DOHH2 (cell line): ENCODE results near the gene FLT3.

ENCODE experiments used
- H3F3A ChIP-seq: fragments of 200-600 bp; sonication (generic), shearing (Covaris generic); 2 replicates; pipeline ENCODE4 v1.6.0; 2016; ENCODE audit warnings: antibody characterized with exemption, mild to moderate bottlenecking; ENCODE audit not compliant: control insufficient read depth, insufficient read depth
- H3K27ac ChIP-seq: fragments of 200-600 bp; sonication (generic); 2 replicates; pipeline ENCODE4 v1.5.1; 2014; ENCODE audit warnings: low read depth, mild to moderate bottlenecking, low read length, moderate library complexity
- H3K27me3 ChIP-seq: fragments of 200-600 bp; sonication (generic); 2 replicates; pipeline ENCODE4 v1.6.1; 2014; ENCODE audit warnings: mild to moderate bottlenecking, low read length, mixed read lengths; ENCODE audit not compliant: control insufficient read depth
- H3K36me3 ChIP-seq: fragments of 200-600 bp; sonication (generic); 2 replicates; pipeline ENCODE4 v1.6.1; 2014; ENCODE audit warnings: mild to moderate bottlenecking, low read length, moderate library complexity, mixed read lengths; ENCODE audit not compliant: control insufficient read depth
- H3K4me1 ChIP-seq: fragments of 200-600 bp; sonication (generic); 2 replicates; pipeline ENCODE4 v1.6.1; 2014; ENCODE audit warnings: mild to moderate bottlenecking, low read length, mixed read lengths; ENCODE audit not compliant: control insufficient read depth
- H3K4me2 ChIP-seq: fragments of 200-600 bp; sonication (generic); 2 replicates; pipeline ENCODE4 v1.6.0; 2014; ENCODE audit warnings: mild to moderate bottlenecking, low read length, moderate library complexity
- H3K4me3 ChIP-seq: fragments of 200-600 bp; sonication (generic); 2 replicates; pipeline ENCODE4 v1.5.1; 2014; ENCODE audit warnings: mild to moderate bottlenecking, low read length, mixed read lengths
- H3K79me2 ChIP-seq: fragments of 200-600 bp; sonication (generic); 2 replicates; pipeline ENCODE4 v1.6.1; 2014; ENCODE audit warnings: mild to moderate bottlenecking, low read length, mixed read lengths; ENCODE audit not compliant: control insufficient read depth
- H3K9me2 ChIP-seq: fragments of 200-600 bp; sonication (generic); replicated peaks from 2 replicates; pipeline ENCODE4 v1.6.1; 2014; ENCODE audit warnings: mild to moderate bottlenecking, low read length, mixed read lengths; ENCODE audit not compliant: control insufficient read depth
- H3K9me3 ChIP-seq: fragments of 200-600 bp; sonication (generic); 2 replicates; pipeline ENCODE4 v1.6.1; 2014; ENCODE audit warnings: antibody characterized with exemption, low read length, mixed read lengths; ENCODE audit not compliant: control insufficient read depth, insufficient read depth
- H4K20me1 ChIP-seq: fragments of 200-600 bp; sonication (generic); 2 replicates; pipeline ENCODE4 v1.6.0; 2014; ENCODE audit warnings: low read depth, mild to moderate bottlenecking, antibody characterized with exemption, low read length, moderate library complexity; ENCODE audit not compliant: control insufficient read depth, insufficient read depth
- EZH2phosphoT487 ChIP-seq: fragments of 200-600 bp; sonication (generic); IDR thresholded peaks from 2 replicates; pipeline ENCODE4 v1.6.1; 2017; ENCODE audit warnings: borderline replicate concordance, mild to moderate bottlenecking, antibody characterized with exemption, low read length, moderate library complexity, mixed read lengths
- TF ChIP-seq, protein P1 (sequence below): fragments of 200-600 bp; sonication (generic); IDR thresholded peaks from one replicate; pipeline ENCODE4 v1.5.1; 2014; ENCODE audit warnings: antibody characterized with exemption, mild to moderate bottlenecking, low read depth, low read length; ENCODE audit not compliant: poor library complexity, severe bottlenecking

The FLT3 gene

DNA sequence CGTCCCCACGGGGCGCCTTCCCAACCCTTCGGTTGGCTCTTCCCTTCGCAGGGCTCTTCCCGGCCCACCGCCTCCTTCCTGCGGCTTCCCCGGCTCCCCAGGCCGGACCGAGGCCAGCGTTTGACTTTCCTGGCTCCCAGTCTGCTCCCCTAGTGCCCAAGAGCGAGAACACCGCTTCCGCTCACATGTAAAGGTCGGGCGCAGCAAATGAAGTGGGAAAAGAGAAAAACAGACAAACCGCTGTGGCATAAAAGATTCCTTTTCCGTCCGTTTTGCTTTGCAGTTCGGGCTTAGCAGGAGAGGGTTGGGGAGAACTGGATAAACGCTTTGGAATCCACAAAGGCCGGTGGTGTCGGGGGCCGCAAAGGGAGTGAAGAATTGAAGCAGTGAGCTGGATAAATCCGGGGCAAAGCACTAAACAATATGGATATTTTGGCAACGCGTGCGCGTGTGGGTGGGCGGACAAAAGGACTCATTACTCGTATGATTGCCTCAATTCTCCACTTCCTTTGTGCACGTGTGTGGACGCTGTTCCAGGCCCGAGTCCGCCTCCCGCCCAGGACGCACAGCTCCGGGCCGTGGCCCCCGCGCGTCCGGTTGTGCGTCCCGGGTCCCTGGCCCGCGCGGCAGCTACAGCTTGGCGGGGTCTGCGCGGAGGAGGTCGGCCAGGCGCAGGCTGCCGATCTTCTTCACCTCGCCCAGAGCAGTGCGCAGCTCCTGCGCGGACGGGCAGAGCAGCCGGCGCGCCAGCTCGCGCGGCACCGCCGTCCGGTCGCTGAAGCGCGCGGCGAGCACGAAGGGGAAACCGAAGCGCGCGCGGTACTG is 122.7 kb downstream of the FLT3 start:
- Histone ChIP-seq H3K9me2 (no peaks in the 10 kb centered on the region), H3K79me2 (no peaks in the 10 kb centered on the region), H3K4me1 (no peaks in the 10 kb centered on the region), H3K27ac (no peak overlapping the region), H3K36me3 (no peaks in the 10 kb centered on the region), H3K4me2 (no peak overlapping the region), H4K20me1 (no peaks in the 10 kb centered on the region), H3K27me3 (peaks cover 60% of the 10 kb centered on the region), H3K4me3 (no peak overlapping the region), H3F3A (no peaks in the 10 kb centered on the region), H3K9me3 (no peaks in the 10 kb centered on the region)
- no peak for TF ChIP-seq EZH2phosphoT487
- TF ChIP-seq, protein P1, sequence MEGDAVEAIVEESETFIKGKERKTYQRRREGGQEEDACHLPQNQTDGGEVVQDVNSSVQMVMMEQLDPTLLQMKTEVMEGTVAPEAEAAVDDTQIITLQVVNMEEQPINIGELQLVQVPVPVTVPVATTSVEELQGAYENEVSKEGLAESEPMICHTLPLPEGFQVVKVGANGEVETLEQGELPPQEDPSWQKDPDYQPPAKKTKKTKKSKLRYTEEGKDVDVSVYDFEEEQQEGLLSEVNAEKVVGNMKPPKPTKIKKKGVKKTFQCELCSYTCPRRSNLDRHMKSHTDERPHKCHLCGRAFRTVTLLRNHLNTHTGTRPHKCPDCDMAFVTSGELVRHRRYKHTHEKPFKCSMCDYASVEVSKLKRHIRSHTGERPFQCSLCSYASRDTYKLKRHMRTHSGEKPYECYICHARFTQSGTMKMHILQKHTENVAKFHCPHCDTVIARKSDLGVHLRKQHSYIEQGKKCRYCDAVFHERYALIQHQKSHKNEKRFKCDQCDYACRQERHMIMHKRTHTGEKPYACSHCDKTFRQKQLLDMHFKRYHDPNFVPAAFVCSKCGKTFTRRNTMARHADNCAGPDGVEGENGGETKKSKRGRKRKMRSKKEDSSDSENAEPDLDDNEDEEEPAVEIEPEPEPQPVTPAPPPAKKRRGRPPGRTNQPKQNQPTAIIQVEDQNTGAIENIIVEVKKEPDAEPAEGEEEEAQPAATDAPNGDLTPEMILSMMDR = no peak

DNA sequence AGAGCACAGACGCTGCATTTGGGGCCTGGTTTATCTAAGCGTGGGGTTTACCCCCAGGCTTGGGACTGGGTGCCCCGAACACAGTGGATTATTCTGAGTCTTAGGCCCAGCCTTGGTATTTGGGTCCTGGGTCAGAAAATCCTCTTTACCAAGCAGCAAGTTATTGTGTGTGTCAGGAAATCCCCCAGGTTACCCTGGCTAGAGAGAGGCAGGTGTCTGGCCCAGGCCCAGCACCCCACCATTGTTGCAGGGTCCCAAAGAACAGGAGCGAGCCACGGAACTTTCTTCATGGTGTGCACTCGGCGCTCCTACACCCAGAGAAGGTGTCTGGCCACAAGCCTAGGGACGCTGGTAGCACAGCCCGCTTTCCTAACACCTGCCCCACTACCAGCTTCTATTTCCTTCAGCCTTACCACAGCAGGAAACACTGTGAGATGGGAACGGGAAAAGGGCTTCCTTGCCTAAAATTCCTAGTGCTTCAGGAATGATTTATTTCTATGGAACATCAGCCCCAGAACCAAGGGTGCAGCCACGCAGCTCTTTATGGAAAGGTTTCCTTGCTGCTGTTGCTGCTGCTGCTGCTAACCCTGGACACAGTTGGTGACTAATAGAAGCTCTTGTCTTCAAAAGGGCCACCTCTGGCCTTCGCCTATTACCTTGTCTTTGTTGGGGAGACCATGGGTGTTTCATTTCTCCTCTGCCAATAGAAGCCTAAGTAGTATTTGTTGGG is 123.8 kb downstream of the FLT3 start:
- no peaks in the 10 kb centered on the region for H3K9me2 ChIP-seq
- peaks cover 52% of the 10 kb centered on the region for H3K27me3 ChIP-seq
- TF ChIP-seq, protein P1 = no peak
- TF ChIP-seq EZH2phosphoT487 = no peak
- H3F3A ChIP-seq = no peaks in the 10 kb centered on the region
- no peaks in the 10 kb centered on the region for H4K20me1 ChIP-seq
- no peaks in the 10 kb centered on the region for H3K4me1 ChIP-seq
- no peak overlapping the region for H3K4me3 ChIP-seq
- H3K27ac ChIP-seq = no peak overlapping the region
- no peak overlapping the region for H3K4me2 ChIP-seq
- H3K79me2 ChIP-seq = no peaks in the 10 kb centered on the region
- no peaks in the 10 kb centered on the region for H3K9me3 ChIP-seq
- H3K36me3 ChIP-seq = no peaks in the 10 kb centered on the region

DNA sequence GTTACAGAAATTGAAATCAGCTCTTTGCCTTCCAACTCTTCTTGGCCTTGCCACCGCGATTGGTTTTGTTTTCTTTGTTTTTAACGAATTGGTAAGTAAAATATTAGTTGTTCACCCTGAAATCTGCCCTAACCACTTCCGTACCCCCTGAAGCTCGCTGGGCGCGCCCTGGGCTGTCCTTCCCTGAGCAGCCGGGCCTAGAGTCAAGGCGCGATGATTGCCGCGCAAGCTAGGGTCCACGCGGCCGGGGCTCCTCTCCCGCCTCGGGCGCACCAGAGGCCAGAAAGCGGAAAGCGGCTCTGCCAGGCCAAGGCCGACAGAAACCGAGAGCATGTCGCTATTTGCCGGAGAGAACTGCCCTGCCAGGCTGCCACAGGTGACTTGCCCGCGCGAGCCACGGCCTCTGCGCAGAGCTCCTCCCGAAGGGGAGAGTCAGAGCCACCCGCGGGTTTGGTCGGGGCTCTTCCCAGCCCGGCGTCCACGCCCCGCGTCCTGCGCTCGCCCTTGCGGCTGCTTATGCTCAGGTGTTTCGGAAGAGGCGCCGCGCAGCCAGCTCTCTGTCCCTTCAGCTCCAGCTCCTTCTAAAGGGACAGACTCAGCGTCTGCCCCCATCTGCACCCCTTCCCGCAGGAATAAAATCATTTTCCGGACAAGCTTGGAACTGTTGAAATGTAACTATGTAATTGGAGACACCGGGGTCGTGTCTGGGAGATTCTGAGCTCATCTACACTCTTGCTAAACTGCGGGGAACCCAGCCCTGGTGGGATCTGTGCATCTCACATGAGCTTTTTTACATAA is 124.6 kb downstream of the FLT3 start:
- Histone ChIP-seq H3K27ac (no peak overlapping the region), H3K9me2 (no peaks in the 10 kb centered on the region), H3K79me2 (no peaks in the 10 kb centered on the region), H3K9me3 (no peaks in the 10 kb centered on the region), H3F3A (no peaks in the 10 kb centered on the region), H4K20me1 (no peaks in the 10 kb centered on the region), H3K4me3 (no peak overlapping the region), H3K36me3 (no peaks in the 10 kb centered on the region), H3K27me3 (peaks cover 45% of the 10 kb centered on the region), H3K4me2 (no peak overlapping the region), H3K4me1 (no peaks in the 10 kb centered on the region)
- TF ChIP-seq EZH2phosphoT487 = no peak
- TF ChIP-seq, protein P1 = no peak
